ENCODE data around the gene ARFGAP3.

GRCh38 chr22:42817556-42817955 is 39.5 kb downstream of the ARFGAP3 start:
- TF ChIP-seq PKNOX1 (IDR thresholded peaks at IDR 0.05) (no peak), ELF4 (IDR thresholded peaks at IDR 0.05) (no peak), BHLHE40 (IDR thresholded peaks at IDR 0.05; ENCODE audit: borderline replicate concordance) (no peak)
